Keratinocyte (primary cell): ENCODE results near the gene FIBIN. TPM values are rescaled to one million over a fixed set of nuclear protein-coding genes. Genes with fewer than 3 reads are reported as not detected.
A peak's percentile ranks its signal among the peaks of the same experiment; 100 is the strongest.

Source experiments
- DNase-seq: peaks from one replicate; pipeline ENCODE4 v3.0.0-alpha.2; 2011; ENCODE audit warnings: low read depth, missing footprints, low spot score
- FAIRE-seq: peaks from 2 replicates; lab custom pipeline; 2011; peaks lifted over from hg19 to GRCh38; lab: Jason Lieb, UNC
- H2AFZ ChIP-seq: 2 replicates; pipeline ENCODE4 v1.6.0; 2012; ENCODE audit warnings: low read length, control low read depth, inconsistent platforms; ENCODE audit not compliant: control insufficient read depth
- H3K27ac ChIP-seq: 2 replicates; pipeline ENCODE4 v1.5.1; 2011; ENCODE audit warnings: low read length; ENCODE audit not compliant: control insufficient read depth, insufficient read depth
- H3K27me3 ChIP-seq: 3 replicates; pipeline ENCODE4 v1.6.0; 2011; ENCODE audit warnings: low read length; ENCODE audit not compliant: control insufficient read depth, insufficient read depth; ENCODE audit errors: extremely low read depth
- H3K36me3 ChIP-seq, 2 experiments: 2 replicates in 1 of 2; 3 replicates in 1 of 2; pipeline ENCODE4 v1.5.1; 2011; ENCODE audit warnings: low read length in 2 of 2, mild to moderate bottlenecking in 1 of 2; ENCODE audit not compliant: control insufficient read depth in 2 of 2, insufficient read depth in 2 of 2; ENCODE audit errors: extremely low read depth in 1 of 2
- H3K4me1 ChIP-seq: 3 replicates; pipeline ENCODE4 v1.5.1; 2011; ENCODE audit warnings: low read length; ENCODE audit not compliant: control insufficient read depth, insufficient read depth; ENCODE audit errors: extremely low read depth
- H3K4me2 ChIP-seq: 3 replicates; pipeline ENCODE4 v1.6.0; 2011; ENCODE audit warnings: low read depth, low read length; ENCODE audit not compliant: control insufficient read depth, insufficient read depth; ENCODE audit errors: extremely low read depth
- H3K4me3 ChIP-seq, 3 experiments: fragments of 200-600 bp in 1 of 3; sonication (generic) in 1 of 3; 2 replicates in 2 of 3; 3 replicates in 1 of 3; pipeline ENCODE4 v1.5.1; 2011 to 2016; ENCODE audit warnings: low read length in 3 of 3, mild to moderate bottlenecking in 3 of 3, control low read depth in 2 of 3, inconsistent platforms in 1 of 3, low read depth in 1 of 3, mixed read lengths in 1 of 3, mixed run types in 1 of 3, moderate library complexity in 1 of 3; ENCODE audit not compliant: control insufficient read depth in 2 of 3, insufficient read depth in 2 of 3; ENCODE audit errors: extremely low read depth in 1 of 3
- H3K79me2 ChIP-seq: 2 replicates; pipeline ENCODE4 v1.6.0; 2012; ENCODE audit warnings: low read length; ENCODE audit not compliant: control insufficient read depth, insufficient read depth
- H3K9ac ChIP-seq: 3 replicates; pipeline ENCODE4 v1.6.0; 2011; ENCODE audit warnings: low read length; ENCODE audit not compliant: control insufficient read depth, insufficient read depth; ENCODE audit errors: extremely low read depth
- H3K9me1 ChIP-seq: 3 replicates; pipeline ENCODE4 v1.6.0; 2011; ENCODE audit warnings: low read length; ENCODE audit not compliant: control insufficient read depth, insufficient read depth; ENCODE audit errors: extremely low read depth
- H3K9me3 ChIP-seq: 2 replicates; pipeline ENCODE4 v1.5.1; 2012; ENCODE audit warnings: low read depth, low read length; ENCODE audit not compliant: control insufficient read depth
- H4K20me1 ChIP-seq: 3 replicates; pipeline ENCODE4 v1.6.0; 2011; ENCODE audit warnings: low read length; ENCODE audit not compliant: control insufficient read depth, insufficient read depth; ENCODE audit errors: extremely low read depth
- EZH2 ChIP-seq: IDR thresholded peaks from one replicate; pipeline ENCODE4 v1.6.1; 2012; ENCODE audit warnings: inconsistent platforms, mild to moderate bottlenecking, low read length, moderate library complexity
- dilution Hi-C: fragments of 300-500 bp; cut with MboI; formaldehyde crosslinking; loops from one replicate; pipeline ENCODE4 v1.7.0; 2020; ENCODE audit warnings: low sequenced_read_pairs; ENCODE audit not compliant: extremely low pct_ligation_motif_present
- polyA minus RNA-seq, 3 experiments: library from RNA; depleted of rRNA, polyadenylated mRNA; stranded (reverse); fragments of >200 nt; gene quantifications; 1 replicate in 1 of 3; 2 replicates in 1 of 3; 3 replicates in 1 of 3; pipeline ENCODE4 v1.2.3, GENCODE V29; 2011
- polyA plus RNA-seq, 5 experiments: library from polyadenylated mRNA; depleted of rRNA in 3 of 5; stranded (reverse) in 3 of 5; stranded (forward) in 1 of 5; unstranded in 1 of 5; fragments of >200 nt; gene quantifications; 1 replicate in 1 of 5; 2 replicates in 3 of 5; 3 replicates in 1 of 5; pipeline versions ENCODE4 v1.2.1 to v1.2.3, GENCODE V29; 2011 to 2012; ENCODE audit warnings: missing spikeins in 2 of 5, low read depth in 1 of 5, low replicate concordance in 1 of 5
- TF ChIP-seq, protein P1 (sequence below), 3 experiments: IDR thresholded peaks in 1 of 3; conservative IDR thresholded peaks in 1 of 3; optimal IDR thresholded peaks in 1 of 3; 2 replicates in 2 of 3; 3 replicates in 1 of 3; pipeline versions ENCODE3 to v1.5.1; 2011; ENCODE audit warnings: low read length in 3 of 3, mild to moderate bottlenecking in 3 of 3, moderate library complexity in 2 of 3, control low read depth in 1 of 3, inconsistent platforms in 1 of 3; ENCODE audit not compliant: insufficient read depth in 2 of 3; ENCODE audit errors: extremely low read depth in 1 of 3

FIBIN gene
- polyA plus RNA-seq, result 0.08 to 0.30 TPM (median 0.18 TPM) in 3 replicates
- 0.27 TPM for polyA plus RNA-seq (2011; ENCODE audit: low read depth)
- 0.14 and 0.21 TPM in 2 replicates for polyA plus RNA-seq (2011; cell fraction: cytosol; rRNA removed)
- 0.13 and 0.19 TPM in 2 replicates for polyA plus RNA-seq (2011; cell fraction: nucleus; rRNA removed)
- 0.16 and 0.71 TPM in 2 replicates for polyA plus RNA-seq (2012; ENCODE audit: low replicate concordance)
- not detected in 3 replicates for polyA minus RNA-seq
- not detected for polyA minus RNA-seq (2011; cell fraction: cytosol; rRNA and poly(A)+ RNA removed)
- not detected in 2 replicates for polyA minus RNA-seq (2011; cell fraction: nucleus; rRNA and poly(A)+ RNA removed)

DNA sequence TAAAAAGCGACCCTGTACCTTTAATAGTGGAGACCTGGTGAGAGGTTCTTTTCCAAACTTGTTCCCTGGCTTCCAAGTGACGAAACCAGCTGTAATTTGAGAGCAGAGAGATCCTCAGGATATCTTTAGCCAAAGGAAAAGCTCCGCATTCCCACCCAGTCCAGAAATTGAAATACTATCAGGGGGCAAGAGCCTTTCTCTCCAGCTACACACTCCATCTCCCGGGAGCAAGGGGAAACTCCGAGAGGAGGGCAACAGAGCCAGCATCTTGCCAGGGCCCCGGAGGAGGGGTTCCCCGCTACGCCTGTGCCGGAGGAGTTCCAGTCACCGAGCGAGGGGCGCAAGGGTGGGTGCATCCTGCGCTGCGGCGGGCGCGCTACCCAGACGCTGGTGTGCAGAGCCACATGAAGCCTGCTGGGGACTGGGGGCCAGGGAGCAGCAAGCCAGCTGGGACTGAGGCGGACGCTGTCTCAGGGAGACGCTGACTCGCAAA lies at the start of gene FIBIN:
FIBIN (plus strand) TSS at position 148 of the 493 bp plus-strand sequence. CDS start 415 bp downstream, outside the sequence.
- peak within 1 kb of the TSS; percentile 24 to 70 (median 65) for H3K4me3 ChIP-seq
- H4K20me1 ChIP-seq, result no peaks in the 10 kb centered on the region
- H3K4me2 ChIP-seq, result peak within 1 kb of the TSS; percentile 87
- peaks cover 13% of the 10 kb centered on the region for H3K27me3 ChIP-seq
- no peaks in the 10 kb centered on the region for H3K79me2 ChIP-seq
- no peaks in the 10 kb centered on the region for H3K36me3 ChIP-seq
- TF ChIP-seq, protein P1, sequence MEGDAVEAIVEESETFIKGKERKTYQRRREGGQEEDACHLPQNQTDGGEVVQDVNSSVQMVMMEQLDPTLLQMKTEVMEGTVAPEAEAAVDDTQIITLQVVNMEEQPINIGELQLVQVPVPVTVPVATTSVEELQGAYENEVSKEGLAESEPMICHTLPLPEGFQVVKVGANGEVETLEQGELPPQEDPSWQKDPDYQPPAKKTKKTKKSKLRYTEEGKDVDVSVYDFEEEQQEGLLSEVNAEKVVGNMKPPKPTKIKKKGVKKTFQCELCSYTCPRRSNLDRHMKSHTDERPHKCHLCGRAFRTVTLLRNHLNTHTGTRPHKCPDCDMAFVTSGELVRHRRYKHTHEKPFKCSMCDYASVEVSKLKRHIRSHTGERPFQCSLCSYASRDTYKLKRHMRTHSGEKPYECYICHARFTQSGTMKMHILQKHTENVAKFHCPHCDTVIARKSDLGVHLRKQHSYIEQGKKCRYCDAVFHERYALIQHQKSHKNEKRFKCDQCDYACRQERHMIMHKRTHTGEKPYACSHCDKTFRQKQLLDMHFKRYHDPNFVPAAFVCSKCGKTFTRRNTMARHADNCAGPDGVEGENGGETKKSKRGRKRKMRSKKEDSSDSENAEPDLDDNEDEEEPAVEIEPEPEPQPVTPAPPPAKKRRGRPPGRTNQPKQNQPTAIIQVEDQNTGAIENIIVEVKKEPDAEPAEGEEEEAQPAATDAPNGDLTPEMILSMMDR (optimal IDR thresholded peaks at IDR 0.05 in 1 of 3, IDR thresholded peaks at IDR 0.05 in 1 of 3, conservative IDR thresholded peaks at IDR 0.05 in 1 of 3; ENCODE audit: extremely low read depth in 1 of 3, insufficient read depth in 2 of 3, low read length in 3 of 3), result no peak
- no peak for TF ChIP-seq EZH2
- H3K9me1 ChIP-seq, result no peaks in the 10 kb centered on the region
- no peaks in the 10 kb centered on the region for H3K9me3 ChIP-seq
- peak within 1 kb of the TSS; percentile 47 for H3K9ac ChIP-seq
- H3K27ac ChIP-seq, result no peak within 1 kb of the TSS
- dilution Hi-C loops, result no loop called here
- H3K4me1 ChIP-seq, result peaks cover 11% of the 10 kb centered on the region
- peak within 1 kb of the TSS; percentile 68 for H2AFZ ChIP-seq
- no peak for DNase-seq
- FAIRE-seq, result no peak

- DNase-seq (no peak), FAIRE-seq (no peak)
- H3K4me1 ChIP-seq, result peaks cover 3% of the 10 kb centered on the region
- H3K4me2 ChIP-seq, result no peak overlapping the region
- dilution Hi-C loops, result no loop called here
- no peak overlapping the region for H2AFZ ChIP-seq
- no peaks in the 10 kb centered on the region for H4K20me1 ChIP-seq
- TF ChIP-seq, protein P1 (optimal IDR thresholded peaks at IDR 0.05 in 1 of 3, IDR thresholded peaks at IDR 0.05 in 1 of 3, conservative IDR thresholded peaks at IDR 0.05 in 1 of 3; ENCODE audit: extremely low read depth in 1 of 3, insufficient read depth in 2 of 3, low read length in 3 of 3), result no peak
- TF ChIP-seq EZH2, result no peak
- H3K27ac ChIP-seq, result no peak overlapping the region
- H3K9ac ChIP-seq, result no peak overlapping the region
- no peaks in the 10 kb centered on the region for H3K27me3 ChIP-seq
- H3K9me3 ChIP-seq, result no peaks in the 10 kb centered on the region
- no peaks in the 10 kb centered on the region for H3K36me3 ChIP-seq
- no peak overlapping the region for H3K4me3 ChIP-seq
- H3K9me1 ChIP-seq, result no peaks in the 10 kb centered on the region
- H3K79me2 ChIP-seq, result no peaks in the 10 kb centered on the region
Measured at GRCh38 chr11:26944866-26945664, 48.8 kb upstream of the FIBIN start.
